Measurements from ENCODE around the gene CIPC.

The CIPC gene, protein sequence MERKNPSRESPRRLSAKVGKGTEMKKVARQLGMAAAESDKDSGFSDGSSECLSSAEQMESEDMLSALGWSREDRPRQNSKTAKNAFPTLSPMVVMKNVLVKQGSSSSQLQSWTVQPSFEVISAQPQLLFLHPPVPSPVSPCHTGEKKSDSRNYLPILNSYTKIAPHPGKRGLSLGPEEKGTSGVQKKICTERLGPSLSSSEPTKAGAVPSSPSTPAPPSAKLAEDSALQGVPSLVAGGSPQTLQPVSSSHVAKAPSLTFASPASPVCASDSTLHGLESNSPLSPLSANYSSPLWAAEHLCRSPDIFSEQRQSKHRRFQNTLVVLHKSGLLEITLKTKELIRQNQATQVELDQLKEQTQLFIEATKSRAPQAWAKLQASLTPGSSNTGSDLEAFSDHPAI

DNA sequence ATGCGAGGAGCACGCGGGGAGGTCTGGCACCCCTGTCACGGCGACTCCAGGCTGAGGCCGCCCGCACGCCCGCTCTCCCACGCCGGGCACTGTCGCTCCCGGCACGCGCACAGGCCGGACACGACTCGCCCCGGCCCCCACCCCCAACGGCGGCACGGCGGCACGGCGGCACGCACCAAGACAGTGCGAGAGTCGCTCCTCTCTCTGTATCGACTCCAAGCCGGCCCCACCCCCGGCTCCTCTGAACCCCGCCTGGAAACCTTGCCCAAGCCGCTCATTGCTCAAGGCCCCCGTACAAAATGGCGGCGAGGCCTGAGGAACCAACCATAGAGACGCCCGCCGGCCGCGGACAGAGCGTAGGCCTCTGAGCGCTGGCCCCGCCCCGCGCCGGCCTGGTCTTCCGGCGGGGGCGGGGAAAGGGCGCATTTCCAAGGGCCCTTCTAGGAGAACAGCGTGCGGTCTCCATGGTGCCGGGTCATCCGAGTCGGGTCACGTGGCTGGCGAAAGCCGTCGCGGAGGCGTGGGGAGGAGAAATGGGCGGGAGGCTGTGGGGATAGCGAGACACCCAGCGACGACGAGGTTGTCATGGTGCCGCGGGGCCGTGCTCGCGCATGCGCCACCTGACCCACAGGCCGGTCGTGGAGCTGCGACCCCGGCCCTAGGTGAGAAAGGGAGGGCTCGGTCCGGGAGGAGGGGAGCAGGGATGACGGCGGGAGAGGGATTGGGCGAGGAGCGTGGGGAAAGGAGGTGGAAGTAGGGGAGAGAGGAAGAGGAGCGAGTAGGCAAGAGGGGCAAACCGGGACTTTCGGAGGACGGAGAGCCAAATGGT, at the start of gene CIPC:
Gene CIPC, plus strand, starts transcription at position 559 of the 829 bp plus-strand sequence. CDS start 7,451 bp downstream, outside the sequence.
- H3K27ac ChIP-seq, result peak within 1 kb of the TSS; percentile 96
- TF ChIP-seq, protein P1, sequence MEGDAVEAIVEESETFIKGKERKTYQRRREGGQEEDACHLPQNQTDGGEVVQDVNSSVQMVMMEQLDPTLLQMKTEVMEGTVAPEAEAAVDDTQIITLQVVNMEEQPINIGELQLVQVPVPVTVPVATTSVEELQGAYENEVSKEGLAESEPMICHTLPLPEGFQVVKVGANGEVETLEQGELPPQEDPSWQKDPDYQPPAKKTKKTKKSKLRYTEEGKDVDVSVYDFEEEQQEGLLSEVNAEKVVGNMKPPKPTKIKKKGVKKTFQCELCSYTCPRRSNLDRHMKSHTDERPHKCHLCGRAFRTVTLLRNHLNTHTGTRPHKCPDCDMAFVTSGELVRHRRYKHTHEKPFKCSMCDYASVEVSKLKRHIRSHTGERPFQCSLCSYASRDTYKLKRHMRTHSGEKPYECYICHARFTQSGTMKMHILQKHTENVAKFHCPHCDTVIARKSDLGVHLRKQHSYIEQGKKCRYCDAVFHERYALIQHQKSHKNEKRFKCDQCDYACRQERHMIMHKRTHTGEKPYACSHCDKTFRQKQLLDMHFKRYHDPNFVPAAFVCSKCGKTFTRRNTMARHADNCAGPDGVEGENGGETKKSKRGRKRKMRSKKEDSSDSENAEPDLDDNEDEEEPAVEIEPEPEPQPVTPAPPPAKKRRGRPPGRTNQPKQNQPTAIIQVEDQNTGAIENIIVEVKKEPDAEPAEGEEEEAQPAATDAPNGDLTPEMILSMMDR (conservative IDR thresholded peaks at IDR 0.05), result no peak
- TF ChIP-seq ZFX (IDR thresholded peaks at IDR 0.05), result peak; percentile 75

DNA sequence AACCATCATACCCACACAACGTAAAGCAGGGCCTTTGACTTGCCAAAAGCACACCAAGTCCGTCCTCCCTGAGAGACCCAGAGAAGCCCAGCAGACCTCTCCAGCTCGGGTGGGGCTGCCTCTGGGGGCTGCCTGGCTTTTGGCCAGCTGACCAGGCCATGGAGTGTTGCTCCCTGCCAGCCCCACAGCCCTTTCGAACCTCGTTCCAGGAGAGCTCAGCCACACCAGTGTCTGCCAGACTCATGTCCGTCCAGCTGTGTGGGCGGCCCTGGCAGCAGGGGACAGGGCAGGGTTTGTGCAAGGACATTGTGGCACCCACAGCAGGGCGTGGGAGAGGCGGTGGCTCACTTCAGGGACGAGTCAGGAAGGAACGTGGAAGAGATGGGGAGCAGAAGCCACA, 46.9 kb upstream of the CIPC start:
- H3K27ac ChIP-seq, result no peak overlapping the region
- TF ChIP-seq ZFX (IDR thresholded peaks at IDR 0.05), result no peak
- TF ChIP-seq, protein P1 (conservative IDR thresholded peaks at IDR 0.05), result no peak

GRCh38 chr14:77052281-77053044, 45.6 kb upstream of the CIPC start:
- H3K27ac ChIP-seq, result no peak overlapping the region; the same call in 1 of the 2 replicates
- TF ChIP-seq ZFX (IDR thresholded peaks at IDR 0.05), result no peak
- TF ChIP-seq, protein P1 (conservative IDR thresholded peaks at IDR 0.05), result no peak

DNA sequence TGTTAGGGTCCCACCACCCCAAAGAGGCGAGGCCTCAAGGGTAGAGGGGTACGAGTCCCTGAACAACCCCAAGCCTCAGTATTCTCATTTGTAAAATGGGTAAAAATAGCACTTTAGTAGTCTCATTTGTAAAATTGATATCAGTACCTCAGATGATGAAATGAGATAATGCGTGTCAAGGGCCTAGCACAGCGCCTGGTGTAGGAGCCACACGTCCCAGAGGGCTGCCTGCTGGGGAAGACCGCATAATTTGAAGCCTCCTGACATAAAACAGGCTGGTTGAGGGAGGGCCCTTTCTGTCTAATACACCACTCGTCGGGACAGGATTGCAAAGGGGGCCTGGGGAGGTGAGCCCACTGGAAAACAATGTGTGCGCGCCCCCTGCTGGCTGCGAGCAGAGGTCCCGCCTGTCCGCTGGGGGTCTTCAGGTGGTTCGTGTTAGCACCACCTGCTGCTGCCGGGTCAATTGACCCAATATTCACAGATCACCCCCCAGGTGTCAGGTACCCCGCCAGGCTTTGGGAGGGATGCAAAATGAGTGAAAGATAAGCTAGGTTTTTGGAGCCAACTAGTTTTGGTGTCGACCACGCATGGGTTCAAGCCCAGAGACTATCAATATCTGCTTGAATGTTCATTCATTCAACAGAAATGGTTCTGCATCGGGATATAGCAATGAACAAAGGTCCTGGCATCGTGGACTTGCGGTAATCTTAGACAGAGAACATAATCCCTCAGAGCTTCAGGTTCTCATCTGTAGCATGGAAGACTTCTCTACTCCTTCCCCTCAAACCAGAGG, 44.8 kb upstream of the CIPC start:
- TF ChIP-seq, protein P1 (conservative IDR thresholded peaks at IDR 0.05), result peak; percentile 61
- no peak for TF ChIP-seq ZFX (IDR thresholded peaks at IDR 0.05)
- no peak overlapping the region; the same call in 1 of the 2 replicates for H3K27ac ChIP-seq

- H3K27ac ChIP-seq, result no peak overlapping the region
- no peak for TF ChIP-seq ZFX (IDR thresholded peaks at IDR 0.05)
- TF ChIP-seq, protein P1 (conservative IDR thresholded peaks at IDR 0.05), result no peak
These were observed 42.8 kb upstream of the CIPC start for GRCh38 chr14:77055306-77055705.

GRCh38 chr14:77055981-77056380, 42.1 kb upstream of the CIPC start:
- no peak overlapping the region for H3K27ac ChIP-seq
- TF ChIP-seq, protein P1 (conservative IDR thresholded peaks at IDR 0.05), result no peak
- no peak for TF ChIP-seq ZFX (IDR thresholded peaks at IDR 0.05)

Data from C4-2B (cell line).